NT2/D1 (cell line): Measurements from ENCODE around the gene MOV10L1.

Source experiments
- YY1 ChIP-seq: IDR thresholded peaks from 2 replicates; pipeline ENCODE4 v1.6.1; 2011; ENCODE audit not compliant: insufficient read length, insufficient read depth
- ZNF274 ChIP-seq: IDR thresholded peaks from 2 replicates; pipeline ENCODE4 v1.6.1; 2011; ENCODE audit warnings: mild to moderate bottlenecking, low read depth, low read length

- TF ChIP-seq YY1 (no peak), ZNF274 (no peak)
Observed at GRCh38 chr22:50119169-50119767, 29.5 kb downstream of the MOV10L1 start.
